Measurements from ENCODE around the gene TPP1. TPM values are rescaled to one million over a fixed set of nuclear protein-coding genes. Genes with fewer than 3 reads are reported as not detected.

Gene TPP1
- total and polyA plus RNA-seq, 9 of the 15 experiments (the other 6 are each of a cell fraction or from before 2014, with no cell fraction given), result 7.5 to 75.8 (median 15.7) TPM

DNA sequence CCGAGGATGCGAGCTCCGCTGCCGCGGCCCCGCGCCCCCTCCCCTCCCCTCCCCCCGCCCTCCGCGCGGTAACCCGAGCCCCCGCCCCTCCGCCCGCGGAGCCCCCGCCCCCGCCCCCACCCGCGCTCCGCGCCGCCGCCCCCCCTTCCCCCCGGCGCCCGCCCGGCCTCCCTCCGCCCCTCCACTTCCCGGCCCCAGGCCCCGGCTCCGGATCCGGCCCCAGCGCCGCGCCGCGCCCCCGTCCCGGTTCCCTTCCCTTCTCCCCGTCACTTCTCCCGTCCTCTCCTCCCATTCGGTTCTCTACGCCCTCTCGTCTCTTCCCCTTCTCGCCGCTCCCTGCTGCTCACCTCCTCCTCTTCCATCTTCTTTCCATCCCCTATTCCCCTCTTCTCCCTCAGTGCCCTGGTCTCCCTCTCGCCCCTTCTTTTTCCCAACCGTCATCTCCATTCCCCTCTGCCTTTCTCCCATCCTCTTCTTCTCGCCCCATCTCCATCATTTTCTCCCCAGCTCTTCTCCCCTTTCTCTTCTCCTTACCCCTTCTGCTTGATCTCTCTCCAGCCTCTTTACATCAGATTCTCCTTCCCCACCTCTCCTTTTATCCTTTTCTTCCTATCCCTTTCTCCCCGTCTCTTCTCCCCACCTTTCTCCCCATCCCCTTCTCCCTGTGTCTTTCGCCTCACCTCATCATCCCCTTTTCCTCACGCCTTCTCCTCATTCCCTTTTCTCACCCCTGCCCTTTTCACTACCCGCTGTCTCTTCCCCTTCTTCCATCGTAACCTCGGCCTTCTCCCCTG lies 36.8 kb upstream of the TPP1 start, which contains the start of gene DCHS1 (continued):
- TF ChIP-seq, protein P1, sequence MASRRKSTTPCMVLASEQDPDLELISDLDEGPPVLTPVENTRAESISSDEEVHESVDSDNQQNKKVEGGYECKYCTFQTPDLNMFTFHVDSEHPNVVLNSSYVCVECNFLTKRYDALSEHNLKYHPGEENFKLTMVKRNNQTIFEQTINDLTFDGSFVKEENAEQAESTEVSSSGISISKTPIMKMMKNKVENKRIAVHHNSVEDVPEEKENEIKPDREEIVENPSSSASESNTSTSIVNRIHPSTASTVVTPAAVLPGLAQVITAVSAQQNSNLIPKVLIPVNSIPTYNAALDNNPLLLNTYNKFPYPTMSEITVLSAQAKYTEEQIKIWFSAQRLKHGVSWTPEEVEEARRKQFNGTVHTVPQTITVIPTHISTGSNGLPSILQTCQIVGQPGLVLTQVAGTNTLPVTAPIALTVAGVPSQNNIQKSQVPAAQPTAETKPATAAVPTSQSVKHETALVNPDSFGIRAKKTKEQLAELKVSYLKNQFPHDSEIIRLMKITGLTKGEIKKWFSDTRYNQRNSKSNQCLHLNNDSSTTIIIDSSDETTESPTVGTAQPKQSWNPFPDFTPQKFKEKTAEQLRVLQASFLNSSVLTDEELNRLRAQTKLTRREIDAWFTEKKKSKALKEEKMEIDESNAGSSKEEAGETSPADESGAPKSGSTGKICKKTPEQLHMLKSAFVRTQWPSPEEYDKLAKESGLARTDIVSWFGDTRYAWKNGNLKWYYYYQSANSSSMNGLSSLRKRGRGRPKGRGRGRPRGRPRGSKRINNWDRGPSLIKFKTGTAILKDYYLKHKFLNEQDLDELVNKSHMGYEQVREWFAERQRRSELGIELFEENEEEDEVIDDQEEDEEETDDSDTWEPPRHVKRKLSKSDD (conservative IDR thresholded peaks at IDR 0.05; ENCODE audit: low read length), result no peak
- TF ChIP-seq, protein P2, sequence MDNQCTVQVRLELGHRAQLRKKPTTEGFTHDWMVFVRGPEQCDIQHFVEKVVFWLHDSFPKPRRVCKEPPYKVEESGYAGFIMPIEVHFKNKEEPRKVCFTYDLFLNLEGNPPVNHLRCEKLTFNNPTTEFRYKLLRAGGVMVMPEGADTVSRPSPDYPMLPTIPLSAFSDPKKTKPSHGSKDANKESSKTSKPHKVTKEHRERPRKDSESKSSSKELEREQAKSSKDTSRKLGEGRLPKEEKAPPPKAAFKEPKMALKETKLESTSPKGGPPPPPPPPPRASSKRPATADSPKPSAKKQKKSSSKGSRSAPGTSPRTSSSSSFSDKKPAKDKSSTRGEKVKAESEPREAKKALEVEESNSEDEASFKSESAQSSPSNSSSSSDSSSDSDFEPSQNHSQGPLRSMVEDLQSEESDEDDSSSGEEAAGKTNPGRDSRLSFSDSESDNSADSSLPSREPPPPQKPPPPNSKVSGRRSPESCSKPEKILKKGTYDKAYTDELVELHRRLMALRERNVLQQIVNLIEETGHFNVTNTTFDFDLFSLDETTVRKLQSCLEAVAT (IDR thresholded peaks at IDR 0.05), result peak in 1 of 2 experiments; percentile 17; a peak in 1 of 4 replicates
- TF ChIP-seq, protein P3, sequence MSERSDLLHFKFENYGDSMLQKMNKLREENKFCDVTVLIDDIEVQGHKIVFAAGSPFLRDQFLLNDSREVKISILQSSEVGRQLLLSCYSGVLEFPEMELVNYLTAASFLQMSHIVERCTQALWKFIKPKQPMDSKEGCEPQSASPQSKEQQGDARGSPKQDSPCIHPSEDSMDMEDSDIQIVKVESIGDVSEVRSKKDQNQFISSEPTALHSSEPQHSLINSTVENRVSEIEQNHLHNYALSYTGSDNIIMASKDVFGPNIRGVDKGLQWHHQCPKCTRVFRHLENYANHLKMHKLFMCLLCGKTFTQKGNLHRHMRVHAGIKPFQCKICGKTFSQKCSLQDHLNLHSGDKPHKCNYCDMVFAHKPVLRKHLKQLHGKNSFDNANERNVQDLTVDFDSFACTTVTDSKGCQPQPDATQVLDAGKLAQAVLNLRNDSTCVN (CRISPR knock-in tag; IDR thresholded peaks at IDR 0.05), result peak; percentile 56; the same call in 1 of the 2 replicates
- peak; percentile 38; the same call in 1 of the 2 replicates for TF ChIP-seq LARP7 (IDR thresholded peaks at IDR 0.05)
- TF ChIP-seq, protein P4, sequence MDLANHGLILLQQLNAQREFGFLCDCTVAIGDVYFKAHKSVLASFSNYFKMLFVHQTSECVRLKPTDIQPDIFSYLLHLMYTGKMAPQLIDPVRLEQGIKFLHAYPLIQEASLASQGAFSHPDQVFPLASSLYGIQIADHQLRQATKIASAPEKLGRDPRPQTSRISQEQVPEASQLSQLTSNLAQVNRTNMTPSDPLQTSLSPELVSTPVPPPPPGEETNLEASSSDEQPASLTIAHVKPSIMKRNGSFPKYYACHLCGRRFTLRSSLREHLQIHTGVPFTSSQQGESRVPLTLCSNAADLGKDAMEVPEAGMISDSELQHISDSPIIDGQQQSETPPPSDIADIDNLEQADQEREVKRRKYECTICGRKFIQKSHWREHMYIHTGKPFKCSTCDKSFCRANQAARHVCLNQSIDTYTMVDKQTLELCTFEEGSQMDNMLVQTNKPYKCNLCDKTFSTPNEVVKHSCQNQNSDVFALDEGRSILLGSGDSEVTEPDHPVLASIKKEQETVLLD (IDR thresholded peaks at IDR 0.05), result 0 out of 2 replicates have a peak, but pooled peaks have one; percentile 27
- peak in 1 of 2 experiments; percentile 38; a peak in 2 of 4 replicates for TF ChIP-seq HDAC1 (IDR thresholded peaks at IDR 0.05)
- 0 out of 2 replicates have a peak, but pooled peaks have one; percentile 15 for TF ChIP-seq CC2D1A (IDR thresholded peaks at IDR 0.05)
- TF ChIP-seq ZBTB7A (IDR thresholded peaks at IDR 0.05; ENCODE audit: borderline replicate concordance, control insufficient read depth, low read depth, low read length), result peak; percentile 46; the same call in 1 of the 2 replicates
- TF ChIP-seq, protein P5, sequence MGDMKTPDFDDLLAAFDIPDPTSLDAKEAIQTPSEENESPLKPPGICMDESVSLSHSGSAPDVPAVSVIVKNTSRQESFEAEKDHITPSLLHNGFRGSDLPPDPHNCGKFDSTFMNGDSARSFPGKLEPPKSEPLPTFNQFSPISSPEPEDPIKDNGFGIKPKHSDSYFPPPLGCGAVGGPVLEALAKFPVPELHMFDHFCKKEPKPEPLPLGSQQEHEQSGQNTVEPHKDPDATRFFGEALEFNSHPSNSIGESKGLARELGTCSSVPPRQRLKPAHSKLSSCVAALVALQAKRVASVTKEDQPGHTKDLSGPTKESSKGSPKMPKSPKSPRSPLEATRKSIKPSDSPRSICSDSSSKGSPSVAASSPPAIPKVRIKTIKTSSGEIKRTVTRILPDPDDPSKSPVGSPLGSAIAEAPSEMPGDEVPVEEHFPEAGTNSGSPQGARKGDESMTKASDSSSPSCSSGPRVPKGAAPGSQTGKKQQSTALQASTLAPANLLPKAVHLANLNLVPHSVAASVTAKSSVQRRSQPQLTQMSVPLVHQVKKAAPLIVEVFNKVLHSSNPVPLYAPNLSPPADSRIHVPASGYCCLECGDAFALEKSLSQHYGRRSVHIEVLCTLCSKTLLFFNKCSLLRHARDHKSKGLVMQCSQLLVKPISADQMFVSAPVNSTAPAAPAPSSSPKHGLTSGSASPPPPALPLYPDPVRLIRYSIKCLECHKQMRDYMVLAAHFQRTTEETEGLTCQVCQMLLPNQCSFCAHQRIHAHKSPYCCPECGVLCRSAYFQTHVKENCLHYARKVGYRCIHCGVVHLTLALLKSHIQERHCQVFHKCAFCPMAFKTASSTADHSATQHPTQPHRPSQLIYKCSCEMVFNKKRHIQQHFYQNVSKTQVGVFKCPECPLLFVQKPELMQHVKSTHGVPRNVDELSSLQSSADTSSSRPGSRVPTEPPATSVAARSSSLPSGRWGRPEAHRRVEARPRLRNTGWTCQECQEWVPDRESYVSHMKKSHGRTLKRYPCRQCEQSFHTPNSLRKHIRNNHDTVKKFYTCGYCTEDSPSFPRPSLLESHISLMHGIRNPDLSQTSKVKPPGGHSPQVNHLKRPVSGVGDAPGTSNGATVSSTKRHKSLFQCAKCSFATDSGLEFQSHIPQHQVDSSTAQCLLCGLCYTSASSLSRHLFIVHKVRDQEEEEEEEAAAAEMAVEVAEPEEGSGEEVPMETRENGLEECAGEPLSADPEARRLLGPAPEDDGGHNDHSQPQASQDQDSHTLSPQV (IDR thresholded peaks at IDR 0.05), result no peak
- peak; percentile 63; the same call in 1 of the 2 replicates for TF ChIP-seq OTX1 (CRISPR knock-in tag; IDR thresholded peaks at IDR 0.05)
- TF ChIP-seq ZNF445 (CRISPR knock-in tag; IDR thresholded peaks at IDR 0.05; ENCODE audit: low read depth), result no peak
- TF ChIP-seq, protein P6, sequence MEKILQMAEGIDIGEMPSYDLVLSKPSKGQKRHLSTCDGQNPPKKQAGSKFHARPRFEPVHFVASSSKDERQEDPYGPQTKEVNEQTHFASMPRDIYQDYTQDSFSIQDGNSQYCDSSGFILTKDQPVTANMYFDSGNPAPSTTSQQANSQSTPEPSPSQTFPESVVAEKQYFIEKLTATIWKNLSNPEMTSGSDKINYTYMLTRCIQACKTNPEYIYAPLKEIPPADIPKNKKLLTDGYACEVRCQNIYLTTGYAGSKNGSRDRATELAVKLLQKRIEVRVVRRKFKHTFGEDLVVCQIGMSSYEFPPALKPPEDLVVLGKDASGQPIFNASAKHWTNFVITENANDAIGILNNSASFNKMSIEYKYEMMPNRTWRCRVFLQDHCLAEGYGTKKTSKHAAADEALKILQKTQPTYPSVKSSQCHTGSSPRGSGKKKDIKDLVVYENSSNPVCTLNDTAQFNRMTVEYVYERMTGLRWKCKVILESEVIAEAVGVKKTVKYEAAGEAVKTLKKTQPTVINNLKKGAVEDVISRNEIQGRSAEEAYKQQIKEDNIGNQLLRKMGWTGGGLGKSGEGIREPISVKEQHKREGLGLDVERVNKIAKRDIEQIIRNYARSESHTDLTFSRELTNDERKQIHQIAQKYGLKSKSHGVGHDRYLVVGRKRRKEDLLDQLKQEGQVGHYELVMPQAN (IDR thresholded peaks at IDR 0.05; ENCODE audit: borderline replicate concordance), result 0 out of 2 replicates have a peak, but pooled peaks have one; percentile 28

Data from K562 (cell line).